Vagina (tissue), 2 donors: Measurements from ENCODE around the gene TAS2R46.
"Not testable (repeated sequence)": the region's sequence is repeated elsewhere in the genome, so short reads cannot be mapped to it uniquely, and the experiment has no call there.

Experiments used
- POLR2A ChIP-seq, 2 donors: fragments of 450-650 bp; IDR thresholded peaks; one replicate each; pipeline ENCODE4 v1.6.1; 2017; ENCODE audit warnings: antibody characterized with exemption in 2 of 2, mild to moderate bottlenecking in 2 of 2, moderate library complexity in 2 of 2
- TF ChIP-seq, protein P1 (sequence below), 3 experiments: fragments of 450-650 bp in 2 of 3; fragments of 200-600 bp in 1 of 3; sonication (generic) in 1 of 3; IDR thresholded peaks; one replicate each; pipeline ENCODE4 v1.5.1; 2017 to 2019; ENCODE audit warnings: antibody characterized with exemption in 3 of 3, mild to moderate bottlenecking in 2 of 3, moderate library complexity in 2 of 3

DNA sequence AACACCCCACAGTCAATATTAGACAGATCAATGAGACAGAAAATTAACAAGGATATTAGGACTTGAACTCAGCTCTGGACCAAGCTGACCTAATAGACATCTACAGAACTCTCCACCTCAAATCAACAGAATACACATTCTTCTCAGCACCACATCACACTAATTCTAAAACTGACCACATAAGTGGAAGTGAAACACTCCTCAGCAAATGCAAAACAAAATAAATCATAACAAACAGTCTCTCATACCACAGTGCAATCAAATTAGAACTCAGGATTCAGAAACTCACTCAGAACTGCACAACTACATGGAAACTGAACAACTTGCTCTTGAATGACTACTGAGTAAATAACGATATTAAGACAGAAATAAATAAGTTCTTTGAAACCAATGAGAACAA is 49.1 kb upstream of the TAS2R46 start:
- TF ChIP-seq, protein P1, sequence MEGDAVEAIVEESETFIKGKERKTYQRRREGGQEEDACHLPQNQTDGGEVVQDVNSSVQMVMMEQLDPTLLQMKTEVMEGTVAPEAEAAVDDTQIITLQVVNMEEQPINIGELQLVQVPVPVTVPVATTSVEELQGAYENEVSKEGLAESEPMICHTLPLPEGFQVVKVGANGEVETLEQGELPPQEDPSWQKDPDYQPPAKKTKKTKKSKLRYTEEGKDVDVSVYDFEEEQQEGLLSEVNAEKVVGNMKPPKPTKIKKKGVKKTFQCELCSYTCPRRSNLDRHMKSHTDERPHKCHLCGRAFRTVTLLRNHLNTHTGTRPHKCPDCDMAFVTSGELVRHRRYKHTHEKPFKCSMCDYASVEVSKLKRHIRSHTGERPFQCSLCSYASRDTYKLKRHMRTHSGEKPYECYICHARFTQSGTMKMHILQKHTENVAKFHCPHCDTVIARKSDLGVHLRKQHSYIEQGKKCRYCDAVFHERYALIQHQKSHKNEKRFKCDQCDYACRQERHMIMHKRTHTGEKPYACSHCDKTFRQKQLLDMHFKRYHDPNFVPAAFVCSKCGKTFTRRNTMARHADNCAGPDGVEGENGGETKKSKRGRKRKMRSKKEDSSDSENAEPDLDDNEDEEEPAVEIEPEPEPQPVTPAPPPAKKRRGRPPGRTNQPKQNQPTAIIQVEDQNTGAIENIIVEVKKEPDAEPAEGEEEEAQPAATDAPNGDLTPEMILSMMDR (IDR thresholded peaks at IDR 0.05), result not testable (repeated sequence)
- not testable (repeated sequence) for TF ChIP-seq POLR2A (IDR thresholded peaks at IDR 0.05)
